HS-5 (cell line): Measurements from ENCODE around the gene EDN2.

ENCODE experiments used
- DNase-seq: peaks from one replicate; pipeline ENCODE4 v3.0.0-alpha.2; 2012; ENCODE audit warnings: low read depth

Gene EDN2

DNA sequence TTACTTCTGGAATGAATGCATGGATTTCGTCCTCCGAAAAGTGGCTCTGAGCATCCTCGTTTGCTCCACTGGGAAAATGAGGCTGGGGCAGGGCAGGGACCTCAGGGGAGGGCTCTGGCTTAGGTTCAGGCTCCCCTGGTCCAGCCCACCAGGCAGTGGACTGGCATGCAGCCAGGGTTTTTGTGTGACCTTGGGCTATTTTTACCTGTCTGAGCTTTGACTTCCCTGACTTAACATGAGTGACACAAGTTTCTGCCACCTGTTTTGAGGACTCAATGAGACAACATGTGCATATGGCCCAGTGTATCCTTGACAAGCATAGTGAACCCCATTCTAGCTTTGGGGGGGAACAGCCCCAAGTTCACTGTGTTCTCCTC is 32.6 kb upstream of the EDN2 start:
- no peak for DNase-seq

DNA sequence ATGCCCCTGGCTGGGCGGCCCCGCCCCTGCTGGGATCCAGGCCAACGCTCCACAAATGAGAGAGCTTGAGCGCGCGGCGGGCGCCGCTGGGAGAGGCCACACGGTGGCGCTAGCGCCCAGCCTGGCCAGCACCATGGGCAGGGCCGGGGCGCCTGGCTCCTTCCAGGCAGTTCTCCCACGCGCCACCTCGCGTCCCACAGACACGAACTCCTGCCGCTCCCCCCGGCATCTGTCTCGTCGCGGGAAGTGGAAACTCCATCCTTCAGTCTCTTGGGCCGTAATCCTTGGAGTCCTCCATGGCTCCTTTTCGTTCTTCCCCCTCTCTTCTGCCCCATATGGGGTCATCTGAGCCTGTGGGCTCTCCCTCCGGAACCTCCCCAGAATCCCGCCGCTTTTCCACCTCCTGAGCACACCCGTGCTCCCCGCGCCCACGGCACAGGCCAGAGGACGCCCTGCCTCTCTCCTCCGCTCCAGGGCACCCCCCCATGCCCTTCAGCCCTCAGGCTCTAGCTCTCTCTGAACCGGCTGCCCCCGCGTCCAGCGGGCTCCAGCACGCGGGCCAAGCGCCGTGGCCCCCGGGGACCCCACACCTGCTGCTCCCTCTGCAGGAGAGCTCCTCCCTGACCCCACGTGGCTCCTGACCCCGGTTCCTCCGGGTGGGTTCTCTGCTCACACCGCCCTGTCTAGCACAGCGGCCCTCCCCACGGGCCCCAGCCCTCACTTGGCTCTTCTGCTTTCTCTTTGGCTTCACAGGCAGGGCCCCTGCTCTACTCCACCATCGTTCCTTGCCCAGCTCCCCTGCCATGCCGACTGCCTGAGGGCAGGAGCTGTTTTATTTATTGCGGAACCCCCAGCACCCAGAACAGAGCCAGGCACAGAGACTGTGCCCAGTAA is 31.9 kb upstream of the EDN2 start:
- no peak for DNase-seq

DNA sequence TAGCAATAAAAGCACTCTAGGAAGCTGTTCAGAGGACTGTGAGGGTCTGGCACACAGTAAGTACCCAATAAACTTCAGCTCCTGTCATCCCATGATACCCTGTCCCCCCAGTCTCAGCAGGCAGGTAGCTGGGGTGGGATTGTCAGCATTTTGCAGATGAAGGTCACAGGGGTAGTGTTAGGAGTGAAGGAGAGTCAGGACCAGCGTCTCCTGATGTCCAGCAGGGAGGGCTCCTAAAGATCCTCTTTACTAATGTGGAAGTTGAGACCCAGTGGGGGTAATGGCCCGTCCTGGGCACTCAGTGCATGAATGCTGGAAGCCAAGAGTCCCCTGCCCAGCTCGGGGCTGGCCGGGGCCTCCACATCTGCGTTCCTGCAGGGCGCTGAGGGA is 31.3 kb upstream of the EDN2 start:
- DNase-seq = no peak

DNA sequence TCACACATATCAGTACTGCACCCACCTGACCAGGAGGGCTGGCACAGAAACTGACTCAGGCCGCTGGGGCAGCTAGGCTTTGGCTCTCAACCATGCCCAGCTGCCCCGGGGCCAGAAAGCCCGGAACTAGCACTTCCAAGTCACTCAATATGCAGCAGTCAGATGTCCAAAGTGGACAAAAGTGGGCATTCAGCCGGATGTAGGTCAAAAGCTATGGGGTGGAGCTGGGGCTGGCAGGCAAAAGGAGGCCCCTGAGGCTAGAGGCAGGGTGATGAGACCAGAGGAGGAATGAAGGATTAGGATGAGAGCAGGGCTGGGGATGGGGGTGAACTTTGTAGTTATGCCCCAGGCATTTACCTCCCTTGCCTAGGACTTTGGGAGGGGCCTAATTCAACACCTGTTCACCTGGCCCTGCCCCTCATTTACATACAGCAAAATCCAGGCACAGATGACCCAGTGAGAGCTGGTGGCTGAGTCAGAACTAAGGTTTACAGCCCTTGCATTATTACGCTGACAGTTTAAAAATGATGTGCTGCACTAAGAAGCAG is 30.7 kb upstream of the EDN2 start:
- no peak for DNase-seq

DNA sequence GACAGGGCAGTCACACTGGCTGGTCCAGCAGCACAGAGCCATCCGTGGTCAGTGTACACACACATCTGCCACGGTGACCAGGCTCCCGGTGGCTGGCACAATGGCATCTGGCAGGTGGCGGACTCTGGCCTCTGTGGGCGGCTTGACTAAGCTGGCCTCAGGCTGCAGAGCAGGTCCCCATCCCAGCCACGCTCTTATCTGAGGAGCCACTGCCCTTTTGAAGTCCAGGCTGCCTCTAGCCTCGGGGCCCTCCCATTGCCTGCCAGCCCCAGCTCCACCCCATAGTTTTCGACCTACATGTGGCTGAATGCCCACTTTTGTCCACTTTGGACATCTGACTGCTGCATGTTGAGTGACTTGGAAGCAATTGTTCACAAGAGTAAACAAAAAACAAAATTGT is 29.9 kb upstream of the EDN2 start:
- DNase-seq = no peak

DNA sequence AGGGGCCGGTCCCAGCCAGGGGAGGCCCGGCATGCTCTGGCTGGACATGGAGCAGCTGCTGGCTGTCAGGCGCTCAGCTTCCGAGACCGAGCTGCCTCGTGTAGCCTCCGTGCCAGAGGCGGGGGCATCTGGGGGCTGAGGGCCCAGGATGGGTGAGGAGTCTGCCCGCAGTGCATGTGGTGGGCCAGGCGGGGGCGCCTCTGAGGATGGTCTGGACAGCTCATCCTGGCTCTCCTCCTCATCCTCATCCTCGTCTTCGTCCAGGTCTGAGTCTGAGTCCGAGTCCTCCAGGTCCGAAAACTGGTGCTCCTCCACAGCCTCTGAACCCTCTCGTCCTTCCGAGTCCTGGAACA is 28.9 kb upstream of the EDN2 start:
- DNase-seq = no peak

DNA sequence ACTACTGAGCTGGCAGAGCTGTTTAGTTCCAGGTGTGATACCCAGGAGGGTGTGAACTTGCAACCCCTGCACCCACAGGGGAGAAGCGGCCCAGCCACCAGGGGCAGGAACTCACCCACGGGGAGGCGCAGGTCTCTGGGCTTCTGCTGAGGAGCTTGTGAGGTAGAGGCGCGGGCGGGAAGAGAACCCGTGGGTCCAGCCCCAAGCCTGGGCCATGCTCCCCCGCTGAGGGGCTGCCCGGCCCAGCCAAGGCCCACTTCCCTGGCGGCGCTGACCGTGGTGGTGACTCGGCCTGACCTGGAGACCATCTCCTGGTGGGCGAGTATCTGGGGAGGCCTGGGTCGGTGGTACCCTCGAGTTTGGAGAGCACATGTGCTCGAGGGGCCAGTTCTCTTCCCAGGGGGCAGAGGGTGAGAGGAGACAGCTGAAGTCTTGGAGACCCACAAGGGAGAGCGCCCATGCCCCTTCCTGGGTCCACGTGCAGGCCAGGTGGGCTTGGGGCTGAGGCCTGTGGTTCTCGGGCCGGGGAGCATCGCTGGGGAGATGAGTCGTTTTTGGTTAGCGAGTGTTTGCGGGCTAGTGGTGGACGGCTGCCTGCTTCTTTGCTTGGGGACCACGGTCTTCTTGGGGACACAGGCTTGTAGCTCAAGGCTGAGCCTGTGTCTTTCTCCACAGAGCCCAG is 28.4 kb upstream of the EDN2 start:
- DNase-seq = no peak

DNA sequence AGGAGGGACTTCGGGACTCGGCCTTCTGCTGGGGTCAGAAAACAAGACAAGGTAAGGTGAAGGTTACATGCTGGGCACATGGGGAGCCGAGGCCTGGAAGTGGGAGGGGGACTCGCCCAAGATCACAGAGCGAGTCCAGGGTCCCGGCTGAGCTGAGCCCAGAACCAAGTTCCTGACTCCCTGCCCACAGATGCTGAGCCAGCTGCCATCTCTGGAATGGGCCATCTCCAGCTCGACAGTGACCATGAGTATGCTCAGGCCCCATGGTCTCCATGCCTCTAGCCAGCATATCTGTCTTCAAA is 26.7 kb upstream of the EDN2 start:
- no peak for DNase-seq

DNA sequence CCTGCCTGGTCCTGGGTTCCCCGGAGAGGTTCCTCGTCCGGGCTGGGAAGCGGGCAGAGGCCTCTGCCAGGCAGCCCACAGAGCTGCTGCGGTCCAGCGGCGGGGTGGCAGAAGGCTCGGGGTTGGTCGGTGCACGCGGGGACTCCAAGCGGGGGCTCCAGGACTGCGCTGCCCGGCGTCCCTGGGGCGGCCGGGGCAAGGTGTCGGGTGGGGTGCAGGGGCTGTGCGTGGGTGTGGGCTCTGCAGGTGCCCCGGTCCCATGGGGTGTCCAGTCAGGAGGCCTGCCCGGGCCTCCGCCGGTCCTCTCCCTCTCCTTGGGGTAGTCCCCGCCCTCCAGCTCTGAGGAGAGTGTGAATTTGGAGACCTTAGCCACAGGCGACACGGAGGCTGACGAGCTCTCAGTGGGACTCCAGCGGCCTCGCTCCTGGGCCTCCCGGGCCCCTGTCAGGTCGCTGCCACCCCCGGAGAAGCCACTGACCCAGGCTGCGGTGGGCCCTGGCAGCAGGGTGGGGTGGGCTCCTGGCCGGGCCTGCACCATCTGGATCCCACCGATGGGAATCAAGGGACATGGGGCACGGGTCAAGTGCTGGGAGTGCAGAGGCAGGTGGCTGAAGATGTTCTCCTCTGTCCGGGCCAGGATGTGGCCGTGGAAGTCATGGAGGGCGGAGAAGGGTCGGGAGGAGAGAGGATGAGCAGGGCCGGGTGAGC is 26.2 kb upstream of the EDN2 start:
- no peak for DNase-seq

DNA sequence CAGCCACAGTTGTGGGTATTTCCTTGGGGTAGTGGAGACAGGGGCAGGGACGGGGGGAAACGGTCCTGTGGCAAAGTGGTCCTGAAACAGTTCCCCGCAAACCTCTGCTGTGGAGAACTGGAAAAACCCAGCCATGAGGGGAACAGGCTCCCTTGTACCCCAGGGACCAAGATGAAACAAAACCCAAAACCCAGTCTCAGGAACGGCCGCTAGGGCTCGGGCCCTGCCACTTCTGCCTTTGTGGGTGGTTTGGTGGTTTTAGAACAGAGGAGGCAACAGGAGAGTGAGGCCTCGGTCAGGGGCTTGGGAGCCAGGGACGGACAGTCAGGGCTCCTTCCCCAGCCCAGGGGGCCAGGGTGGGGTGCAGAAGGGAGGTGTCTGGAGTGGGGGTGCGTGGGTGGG is 24.8 kb upstream of the EDN2 start:
- no peak for DNase-seq

DNA sequence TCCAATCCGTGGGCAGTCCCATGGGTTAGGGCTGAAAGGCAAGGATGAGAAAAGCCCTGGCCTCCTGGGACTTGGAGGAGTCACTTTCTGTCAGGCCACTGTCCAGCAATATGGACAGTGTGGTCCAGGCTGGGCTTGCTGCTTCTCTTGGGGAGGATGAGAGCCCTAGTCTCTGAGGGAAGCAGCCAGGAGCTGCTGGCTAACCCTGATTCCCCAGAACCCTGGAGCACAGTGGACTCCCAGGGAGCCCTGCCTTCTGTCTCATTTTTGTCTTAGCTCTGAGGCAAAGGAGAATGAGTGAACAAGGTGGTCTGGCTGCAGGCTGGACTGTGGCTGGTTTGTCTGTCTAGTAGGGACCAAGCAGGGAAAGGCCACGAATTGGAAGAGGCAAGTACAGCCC is 23.8 kb upstream of the EDN2 start:
- DNase-seq = no peak

DNA sequence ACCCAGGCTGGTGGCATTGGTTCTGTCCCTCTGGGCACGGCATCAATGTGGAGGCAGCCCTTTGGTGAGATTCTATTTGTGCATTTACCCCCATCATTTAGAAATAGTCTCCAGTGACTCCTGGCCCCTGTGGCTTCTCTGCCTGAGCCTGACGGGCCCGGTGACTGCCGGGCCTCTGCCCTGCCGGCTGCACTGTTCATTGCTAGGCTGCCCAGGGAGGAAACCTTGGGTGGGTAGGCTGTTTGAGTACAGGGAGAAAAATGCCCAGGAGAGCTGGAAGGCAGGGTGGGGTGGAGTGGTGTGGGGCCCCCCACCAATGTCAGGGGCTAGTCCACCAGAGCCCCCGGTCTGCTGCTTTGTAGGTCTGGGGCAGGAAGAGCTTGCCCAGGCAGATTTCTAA is 23.4 kb upstream of the EDN2 start:
- DNase-seq = no peak

DNA sequence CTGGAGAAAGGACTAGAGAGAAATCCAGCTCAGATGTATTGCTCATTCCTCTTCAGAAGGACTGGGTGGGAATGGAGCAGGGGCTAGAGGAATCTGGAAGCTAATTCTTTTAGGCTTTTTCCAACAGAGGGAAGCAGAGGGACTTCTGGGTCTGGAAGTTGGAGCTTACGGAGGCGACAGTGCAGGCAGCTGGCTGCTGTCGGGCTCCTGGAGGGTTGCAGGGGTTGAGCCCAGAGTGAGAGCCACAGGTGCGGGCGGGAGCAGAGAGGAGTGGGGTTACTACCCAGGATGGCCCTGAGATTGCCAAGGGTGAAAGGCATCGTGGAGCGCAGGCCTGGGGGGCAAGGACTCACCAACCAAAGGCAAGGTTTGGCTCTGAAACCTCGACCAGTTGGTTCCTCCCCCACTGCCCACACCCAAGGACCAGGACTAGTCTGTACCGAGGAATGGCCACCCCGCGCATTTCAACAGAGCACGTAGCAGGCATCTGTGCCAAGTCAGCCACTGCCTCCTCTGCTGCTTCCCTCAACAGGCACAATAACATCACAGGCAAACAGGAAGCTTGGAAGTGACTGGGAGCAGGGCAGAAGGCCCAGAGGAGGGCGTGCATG is 22.7 kb upstream of the EDN2 start:
- DNase-seq = no peak

DNA sequence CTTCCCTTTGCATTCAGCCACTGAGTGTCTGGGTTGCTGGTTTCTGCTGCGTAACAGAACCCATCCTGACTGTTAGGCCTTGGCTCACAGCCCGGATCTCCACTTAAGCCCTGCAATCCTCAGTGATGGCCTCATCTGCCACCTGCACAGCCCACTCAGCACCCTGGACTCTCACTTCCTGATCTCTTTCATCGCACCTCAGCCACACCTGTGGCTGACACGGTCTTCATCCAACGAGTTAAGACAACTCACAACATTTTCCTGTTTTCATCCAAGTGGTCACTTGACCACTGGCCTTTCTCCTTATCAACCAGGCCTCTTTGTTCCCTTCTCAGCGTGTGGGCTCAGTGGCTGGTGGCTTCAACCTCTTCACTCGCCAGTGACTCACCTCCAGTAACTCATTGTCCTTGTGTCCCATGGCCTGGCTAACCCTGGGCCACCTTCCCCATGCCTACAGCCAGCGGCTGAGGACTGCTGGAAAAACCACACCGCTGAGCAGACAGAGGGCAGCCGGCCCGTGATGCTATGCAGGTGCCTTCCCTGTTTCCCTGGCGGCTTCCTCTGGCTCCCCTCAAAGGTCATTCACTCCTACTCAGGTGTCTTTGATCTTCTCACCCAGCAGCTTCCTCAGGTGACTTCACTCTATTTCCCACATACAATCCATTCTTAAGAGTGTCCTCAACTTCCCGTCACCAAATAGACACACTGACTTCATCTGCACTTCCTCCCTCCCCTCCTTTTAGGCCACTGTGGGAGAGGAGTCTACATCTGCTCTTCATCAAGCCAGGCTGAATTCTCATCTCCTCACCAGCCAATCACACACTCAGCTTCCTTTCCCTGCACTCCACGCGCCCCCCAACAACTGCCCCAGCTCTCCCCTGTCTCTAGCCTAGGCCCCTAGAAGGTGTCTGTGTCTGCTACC is 19.9 kb upstream of the EDN2 start:
- DNase-seq = no peak

DNA sequence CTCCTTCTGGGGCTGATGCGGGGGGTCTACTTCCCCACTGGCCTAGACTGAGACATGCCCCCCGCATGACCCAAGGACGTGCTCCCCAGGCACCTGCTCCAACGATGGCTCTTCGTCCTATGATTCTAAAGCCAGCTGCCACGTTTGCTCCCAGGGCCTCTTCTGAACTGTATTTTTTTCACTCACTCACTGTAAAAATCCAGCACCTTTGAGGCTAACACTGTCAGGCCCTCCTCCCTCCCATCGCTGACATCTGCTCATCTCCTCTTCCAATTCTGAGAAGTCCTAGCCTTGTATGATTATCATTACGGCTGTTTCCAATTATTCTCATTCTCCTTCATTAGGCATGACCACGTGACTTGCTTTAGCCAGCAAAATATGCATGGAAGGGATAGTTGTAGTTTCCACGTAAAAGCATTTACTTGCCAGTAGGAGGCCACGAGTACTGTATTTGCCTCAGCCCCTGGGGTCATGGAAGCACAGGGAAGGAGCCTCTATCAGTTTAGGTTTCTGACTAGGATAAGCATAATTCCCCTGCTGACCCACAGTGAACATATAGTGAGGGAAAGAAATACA is 19.1 kb upstream of the EDN2 start:
- no peak for DNase-seq

DNA sequence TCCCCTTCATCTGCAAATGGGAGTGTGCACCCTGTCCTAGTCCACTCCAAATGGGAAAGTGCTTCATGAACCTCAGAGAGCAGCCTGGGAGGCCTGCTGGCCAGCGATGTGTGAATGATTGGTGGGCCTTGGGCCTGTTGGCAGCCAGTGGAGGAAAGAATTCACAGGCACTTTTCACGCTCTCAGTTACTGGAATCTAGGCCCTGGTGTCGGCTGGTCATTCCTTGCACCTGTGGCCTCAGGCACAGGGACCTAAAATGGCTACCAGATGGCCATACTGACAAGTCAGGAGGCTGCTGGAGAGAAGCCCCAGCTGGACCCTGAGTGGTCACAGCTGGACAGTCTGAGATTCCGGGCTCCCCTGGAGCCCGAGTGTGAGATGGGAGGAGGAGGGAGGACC is 18.4 kb upstream of the EDN2 start:
- no peak for DNase-seq

DNA sequence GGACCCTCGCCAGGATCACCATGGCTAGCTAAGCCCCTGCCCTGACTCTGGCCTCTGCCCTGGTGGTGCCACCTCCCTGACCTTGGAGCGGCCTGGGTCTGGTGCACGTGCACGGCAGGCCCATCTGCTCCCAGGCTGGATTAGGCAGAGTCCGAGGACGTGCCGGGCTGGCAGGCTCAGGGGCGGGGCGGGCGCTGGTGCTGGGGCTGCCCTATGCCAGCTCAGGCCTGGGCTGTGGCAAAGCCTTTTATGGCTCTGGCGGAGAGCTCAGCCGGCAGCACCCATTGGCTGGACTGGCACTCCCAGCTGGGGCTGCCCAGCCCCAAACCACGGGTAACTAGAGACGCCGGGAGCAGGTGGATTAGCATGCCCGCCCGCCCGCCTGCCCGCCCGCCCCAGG is 17.1 kb upstream of the EDN2 start:
- no peak for DNase-seq

DNA sequence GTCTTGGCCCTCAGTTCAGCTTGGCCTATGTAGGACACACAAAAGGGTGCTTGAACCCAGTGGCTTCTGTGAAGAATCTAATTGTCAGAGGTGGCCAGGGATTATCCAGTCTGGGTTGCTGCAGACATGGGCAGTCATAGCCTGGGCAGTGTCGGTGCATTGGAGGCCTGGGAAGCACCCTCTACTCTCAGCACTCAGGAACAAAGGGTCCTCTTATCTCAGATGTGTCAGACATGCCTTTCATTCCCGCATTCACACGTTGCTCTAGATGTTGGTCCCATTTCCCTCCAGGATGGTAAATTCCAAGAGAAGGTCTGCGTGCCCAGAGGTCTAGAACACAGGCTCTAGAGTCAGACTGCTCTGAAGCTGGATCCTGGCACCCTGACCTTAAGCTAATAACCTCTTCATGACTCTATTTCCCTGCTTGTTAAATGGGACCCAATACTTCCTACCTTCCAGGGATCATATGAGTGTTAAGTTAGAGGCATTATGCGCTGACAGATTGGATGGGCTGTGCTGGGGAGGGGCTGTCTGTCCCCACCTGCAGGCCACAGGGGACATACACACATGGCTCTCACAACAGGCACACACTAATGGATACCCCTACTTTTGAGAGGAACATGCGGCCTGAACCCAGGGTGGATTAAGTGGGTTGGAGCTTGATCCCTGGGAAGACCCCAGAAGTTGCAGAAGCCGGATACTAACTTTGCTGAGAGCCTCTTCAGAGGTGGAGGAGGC is 16.5 kb upstream of the EDN2 start:
- DNase-seq = no peak

DNA sequence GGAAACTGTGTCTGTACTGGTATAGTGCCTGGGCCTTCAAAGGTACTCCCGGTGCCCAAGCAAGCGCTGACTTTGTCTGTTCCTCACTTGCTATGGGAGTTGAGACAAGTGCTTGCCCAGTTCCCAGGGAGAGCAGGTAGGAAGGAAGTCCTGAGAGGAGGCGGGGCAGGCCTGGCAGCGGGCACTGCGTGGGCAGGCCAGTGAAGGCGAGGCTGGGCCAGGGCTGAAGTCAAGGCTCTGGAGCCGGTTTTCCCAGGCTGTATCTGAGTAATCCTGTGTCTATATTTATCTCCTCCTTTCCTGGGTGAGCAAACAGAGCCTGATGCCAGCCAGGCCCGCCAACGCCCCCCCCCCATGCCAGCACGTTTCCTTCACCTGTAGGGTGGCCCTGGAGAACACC is 15.9 kb upstream of the EDN2 start:
- no peak for DNase-seq

DNA sequence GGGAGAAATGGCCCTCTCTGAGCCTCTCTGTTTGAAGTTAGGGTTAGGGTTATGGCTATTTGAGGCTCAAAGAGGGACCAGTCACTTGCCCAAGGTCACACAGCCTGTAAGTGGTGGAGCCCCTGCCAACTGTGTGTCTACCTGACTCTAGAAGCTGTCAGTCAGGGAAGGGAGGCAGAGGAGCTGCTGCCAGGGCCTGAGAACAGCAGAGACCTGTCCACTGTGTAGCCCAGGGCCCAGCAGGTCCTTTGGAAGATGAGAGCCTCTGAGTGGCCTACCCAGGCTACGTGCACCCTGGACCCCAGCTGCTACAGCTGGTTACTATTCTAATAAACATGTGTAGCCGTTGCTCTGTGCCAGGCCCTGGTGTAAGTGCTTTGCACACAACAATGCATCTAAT is 15.1 kb upstream of the EDN2 start:
- no peak for DNase-seq

DNA sequence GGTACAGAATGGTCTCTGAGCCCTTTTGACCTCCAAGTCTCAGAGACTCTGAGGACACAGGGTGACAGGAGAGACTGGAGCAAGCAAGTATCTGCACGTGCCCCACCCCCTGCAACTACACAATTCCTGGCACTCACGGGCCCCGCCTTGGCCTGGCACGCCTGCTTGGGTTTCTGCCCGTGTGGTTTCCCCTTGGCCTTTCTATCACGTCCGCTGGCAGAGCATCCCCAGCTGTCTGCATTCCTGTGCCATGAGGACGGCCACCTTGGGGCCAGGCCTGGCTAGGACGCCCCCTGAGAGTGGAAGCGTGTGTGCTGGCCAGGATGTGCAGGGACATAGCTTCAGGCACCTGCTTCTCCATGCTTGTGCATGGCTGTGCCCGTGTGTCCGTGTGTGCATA is 14.3 kb upstream of the EDN2 start:
- DNase-seq = no peak
